GM23338 (cell line): ENCODE results near the gene GABPA. TPM values are rescaled to one million over a fixed set of nuclear protein-coding genes. Genes with fewer than 3 reads are reported as not detected.

ENCODE experiments used
- ATAC-seq: fragments of 200-7000 bp; cut with Tn5 transposase; 3 replicates; pipeline ENCODE4 v1.9.1; 2020
- DNase-seq: peaks from one replicate; pipeline ENCODE4 v3.0.0-alpha.2; 2015; ENCODE audit warnings: low spot score
- H2AFZ ChIP-seq: fragments of 200-600 bp; sonication (generic); 2 replicates; pipeline ENCODE4 v1.8.0; 2016; ENCODE audit warnings: antibody characterized with exemption, mild to moderate bottlenecking, moderate library complexity
- H3F3A ChIP-seq: fragments of 200-600 bp; sonication (generic); replicated peaks from 2 replicates; pipeline ENCODE4 v1.8.0; 2017; ENCODE audit warnings: antibody characterized with exemption, mixed run types, low read depth
- H3K27ac ChIP-seq: fragments of 200-600 bp; sonication (generic); 2 replicates; pipeline ENCODE4 v1.6.1; 2016; ENCODE audit warnings: low read depth
- H3K27me3 ChIP-seq: fragments of 200-600 bp; sonication (generic); 2 replicates; pipeline ENCODE4 v1.8.0; 2016; ENCODE audit warnings: mild to moderate bottlenecking, mixed run types, moderate library complexity; ENCODE audit not compliant: insufficient read depth
- H3K36me3 ChIP-seq: fragments of 200-600 bp; sonication (generic); 2 replicates; pipeline ENCODE4 v1.8.0; 2016; ENCODE audit warnings: mild to moderate bottlenecking; ENCODE audit not compliant: insufficient read depth
- H3K4me1 ChIP-seq: fragments of 200-600 bp; sonication (generic); 2 replicates; pipeline ENCODE4 v1.8.0; 2016; ENCODE audit warnings: mild to moderate bottlenecking, moderate library complexity; ENCODE audit not compliant: insufficient read depth
- H3K4me2 ChIP-seq: fragments of 200-600 bp; sonication (generic); 2 replicates; pipeline ENCODE4 v1.7.1; 2017; ENCODE audit warnings: mixed run types
- H3K4me3 ChIP-seq: fragments of 200-600 bp; sonication (generic); 2 replicates; pipeline ENCODE4 v1.6.1; 2016; ENCODE audit warnings: mixed run types
- H3K79me2 ChIP-seq: fragments of 200-600 bp; sonication (generic); replicated peaks from 2 replicates; pipeline ENCODE4 v1.8.0; 2017; ENCODE audit warnings: mild to moderate bottlenecking; ENCODE audit not compliant: insufficient read depth
- H3K9me2 ChIP-seq: fragments of 200-600 bp; sonication (generic); 2 replicates; pipeline ENCODE4 v1.8.0; 2017; ENCODE audit not compliant: insufficient read depth
- H4K20me1 ChIP-seq: fragments of 200-600 bp; sonication (generic); replicated peaks from 2 replicates; pipeline ENCODE4 v1.8.0; 2017; ENCODE audit warnings: mild to moderate bottlenecking; ENCODE audit not compliant: insufficient read depth
- H3K27ac Mint-ChIP-seq: 2 replicates; pipeline ENCODE4 v1.8.0; 2020; ENCODE audit warnings: inconsistent platforms, mild to moderate bottlenecking, moderate library complexity, mixed read lengths
- H3K27me3 Mint-ChIP-seq: 3 replicates; pipeline ENCODE4 v1.8.0; 2022; ENCODE audit warnings: low read depth, mild to moderate bottlenecking, moderate library complexity, mixed read lengths, inconsistent platforms; ENCODE audit not compliant: insufficient read depth, poor library complexity
- H3K36me3 Mint-ChIP-seq: 3 replicates; pipeline ENCODE4 v1.8.0; 2021; ENCODE audit warnings: low read depth, mild to moderate bottlenecking, inconsistent platforms, moderate library complexity, mixed read lengths
- H3K4me1 Mint-ChIP-seq: 3 replicates; pipeline ENCODE4 v1.8.0; 2020; ENCODE audit warnings: mild to moderate bottlenecking, inconsistent platforms, mixed read lengths
- H3K4me3 Mint-ChIP-seq: 3 replicates; pipeline ENCODE4 v1.8.0; 2021; ENCODE audit warnings: moderate library complexity, mild to moderate bottlenecking, inconsistent platforms, mixed read lengths
- H3K9me3 Mint-ChIP-seq: 3 replicates; pipeline ENCODE4 v1.8.0; 2020; ENCODE audit warnings: moderate library complexity, mild to moderate bottlenecking, inconsistent platforms, mixed read lengths
- CREB1 ChIP-seq: fragments of 250-450 bp; sonication (Bioruptor Pico); IDR thresholded peaks from 2 replicates; pipeline ENCODE4 v1.5.0; 2020; ENCODE audit warnings: low read depth, mild to moderate bottlenecking, moderate library complexity
- CTCF ChIP-seq, 2 experiments: fragments of 200-600 bp in 1 of 2; sonication (generic) in 1 of 2; conservative IDR thresholded peaks; 2 replicates each; pipeline versions ENCODE4 v1.5.1 to v1.6.1; 2016 to 2017; ENCODE audit warnings: antibody characterized with exemption in 2 of 2, low read depth in 2 of 2, mild to moderate bottlenecking in 2 of 2, moderate library complexity in 1 of 2
- ETS1 ChIP-seq: IDR thresholded peaks from 2 replicates; pipeline ENCODE4 v1.6.1; 2016; ENCODE audit warnings: antibody characterized with exemption
- EZH2 ChIP-seq: fragments of 200-600 bp; sonication (generic); IDR thresholded peaks from one replicate; pipeline ENCODE4 v1.8.0; 2017; ENCODE audit warnings: antibody characterized with exemption, mild to moderate bottlenecking, low read depth; ENCODE audit not compliant: unreplicated experiment
- EZH2phosphoT487 ChIP-seq: fragments of 200-600 bp; sonication (generic); IDR thresholded peaks from one replicate; pipeline ENCODE4 v1.8.1; 2018; ENCODE audit warnings: antibody characterized with exemption; ENCODE audit not compliant: unreplicated experiment
- JUNB ChIP-seq: IDR thresholded peaks from one replicate; pipeline ENCODE4 v1.6.1; 2016; ENCODE audit warnings: antibody characterized with exemption; ENCODE audit not compliant: unreplicated experiment
- NANOG ChIP-seq: IDR thresholded peaks from 2 replicates; pipeline ENCODE4 v1.6.1; 2016; ENCODE audit warnings: antibody characterized with exemption, borderline replicate concordance
- POLR2AphosphoS5 ChIP-seq: IDR thresholded peaks from 2 replicates; pipeline ENCODE4 v1.6.1; 2016; ENCODE audit warnings: antibody characterized with exemption, low read depth
- REST ChIP-seq: IDR thresholded peaks from one replicate; pipeline ENCODE4 v1.6.1; 2018; ENCODE audit warnings: antibody characterized with exemption; ENCODE audit not compliant: unreplicated experiment
- STAT1 ChIP-seq: IDR thresholded peaks from one replicate; pipeline ENCODE4 v1.6.1; 2016; ENCODE audit warnings: antibody characterized with exemption; ENCODE audit not compliant: unreplicated experiment
- ZNF114 ChIP-seq: fragments of 250-450 bp; sonication (Bioruptor Pico); IDR thresholded peaks from 2 replicates; pipeline ENCODE4 v1.5.0; 2020; ENCODE audit warnings: mild to moderate bottlenecking, moderate library complexity
- ZNF331 ChIP-seq: fragments of 250-450 bp; sonication (Bioruptor Pico); IDR thresholded peaks from 2 replicates; pipeline ENCODE4 v1.5.0; 2020; ENCODE audit warnings: low read depth, mild to moderate bottlenecking, moderate library complexity
- ZNF462 ChIP-seq: fragments of 250-450 bp; sonication (Bioruptor Pico); IDR thresholded peaks from 2 replicates; pipeline ENCODE4 v1.5.0; 2020; ENCODE audit warnings: mild to moderate bottlenecking, moderate library complexity
- polyA plus RNA-seq: library from polyadenylated mRNA; unstranded; fragments of >200 nt; fragmentation: Nextera tagmentation; extraction: Ambion mirVana; gene quantifications from 2 replicates; pipeline ENCODE4 v1.2.1, GENCODE V29; 2016
- total RNA-seq: library from RNA; depleted of rRNA; stranded (reverse); fragments of >200 nt; shearing (Covaris generic); gene quantifications from 2 replicates; pipeline ENCODE4 v1.2.3, GENCODE V29; 2014

The GABPA gene
- total and polyA plus RNA-seq, 2 experiments from 2014 or later = 8.5 to 28.6 TPM

GRCh38 chr21:25735646-25736597, 1.1 kb downstream of the GABPA start:
- ATAC-seq (peak; percentile 43), DNase-seq (peak; percentile 81)
- H3K27me3 Mint-ChIP-seq = peaks cover 11% of the 10 kb centered on the region
- Histone ChIP-seq H4K20me1 (peaks cover 6% of the 10 kb centered on the region; the same call in 1 of the 2 replicates), H3K4me3 (peak overlapping the region; percentile 97), H3K79me2 (peaks cover 87% of the 10 kb centered on the region), H3K4me2 (peak overlapping the region; percentile 79), H3K36me3 (no peaks in the 10 kb centered on the region), H3K27ac (peak overlapping the region; percentile 100), H2AFZ (peak overlapping the region; percentile 83; the same call in 1 of the 2 replicates), H3K9me2 (no peaks in the 10 kb centered on the region), H3K4me1 (peaks cover 10% of the 10 kb centered on the region; the same call in 1 of the 2 replicates), H3K27me3 (no peaks in the 10 kb centered on the region), H3F3A (no peaks in the 10 kb centered on the region)
- TF ChIP-seq ETS1 (no peak), CTCF (conservative IDR thresholded peaks at IDR 0.05; ENCODE audit: low read depth in 2 of 2) (no peak), STAT1 (no peak), POLR2AphosphoS5 (no peak; the same call in 1 of the 2 replicates), REST (no peak), ZNF114 (CRISPR knock-in tag) (no peak), ZNF331 (CRISPR knock-in tag) (no peak), JUNB (no peak), CREB1 (CRISPR knock-in tag) (no peak), EZH2 (no peak), NANOG (no peak), ZNF462 (CRISPR knock-in tag) (no peak), EZH2phosphoT487 (no peak)
- peak overlapping the region; percentile 98 for H3K4me3 Mint-ChIP-seq
- H3K9me3 Mint-ChIP-seq = no peaks in the 10 kb centered on the region; the same call in 2 of the 3 replicates
- H3K36me3 Mint-ChIP-seq = no peaks in the 10 kb centered on the region; the same call in 2 of the 3 replicates
- H3K27ac Mint-ChIP-seq = peak overlapping the region; percentile 97
- H3K4me1 Mint-ChIP-seq = peaks cover 16% of the 10 kb centered on the region
